Measurements from ENCODE around the gene PRPS1.

DNA sequence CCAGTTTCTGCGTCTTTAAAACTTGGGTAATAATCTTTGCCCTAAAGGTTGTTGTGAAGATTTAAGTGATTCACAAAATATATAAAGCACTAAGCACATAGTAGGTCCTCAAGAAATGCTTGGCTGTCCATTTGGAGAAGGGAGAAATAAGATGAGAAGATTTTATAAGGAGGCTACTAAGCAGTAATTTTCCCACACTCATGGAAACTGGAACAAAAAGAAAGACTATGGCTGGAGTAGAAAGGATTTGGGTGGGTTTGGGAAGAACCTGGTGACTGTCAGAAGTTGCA lies 47.0 kb downstream of the PRPS1 start:
- TF ChIP-seq, protein P1, sequence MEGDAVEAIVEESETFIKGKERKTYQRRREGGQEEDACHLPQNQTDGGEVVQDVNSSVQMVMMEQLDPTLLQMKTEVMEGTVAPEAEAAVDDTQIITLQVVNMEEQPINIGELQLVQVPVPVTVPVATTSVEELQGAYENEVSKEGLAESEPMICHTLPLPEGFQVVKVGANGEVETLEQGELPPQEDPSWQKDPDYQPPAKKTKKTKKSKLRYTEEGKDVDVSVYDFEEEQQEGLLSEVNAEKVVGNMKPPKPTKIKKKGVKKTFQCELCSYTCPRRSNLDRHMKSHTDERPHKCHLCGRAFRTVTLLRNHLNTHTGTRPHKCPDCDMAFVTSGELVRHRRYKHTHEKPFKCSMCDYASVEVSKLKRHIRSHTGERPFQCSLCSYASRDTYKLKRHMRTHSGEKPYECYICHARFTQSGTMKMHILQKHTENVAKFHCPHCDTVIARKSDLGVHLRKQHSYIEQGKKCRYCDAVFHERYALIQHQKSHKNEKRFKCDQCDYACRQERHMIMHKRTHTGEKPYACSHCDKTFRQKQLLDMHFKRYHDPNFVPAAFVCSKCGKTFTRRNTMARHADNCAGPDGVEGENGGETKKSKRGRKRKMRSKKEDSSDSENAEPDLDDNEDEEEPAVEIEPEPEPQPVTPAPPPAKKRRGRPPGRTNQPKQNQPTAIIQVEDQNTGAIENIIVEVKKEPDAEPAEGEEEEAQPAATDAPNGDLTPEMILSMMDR (IDR thresholded peaks at IDR 0.05): no peak
- TF ChIP-seq ZFX (IDR thresholded peaks at IDR 0.05; ENCODE audit: borderline replicate concordance): no peak
